ENCODE data around the gene COL27A1.

COL27A1 gene

GRCh38 chr9:114229295-114229694, 74.0 kb downstream of the COL27A1 start:
- DNase-seq: no peak

- no peak for DNase-seq
Observed at GRCh38 chr9:114230068-114230467, 74.7 kb downstream of the COL27A1 start.

GRCh38 chr9:114231273-114231672, 75.9 kb downstream of the COL27A1 start:
- DNase-seq: no peak

GRCh38 chr9:114231719-114232449, 76.5 kb downstream of the COL27A1 start:
- DNase-seq: peak; percentile 28

- DNase-seq: no peak
Observed at GRCh38 chr9:114233491-114234185, 78.3 kb downstream of the COL27A1 start.

- peak; percentile 36 for DNase-seq
Observed at GRCh38 chr9:114235033-114235661, 79.8 kb downstream of the COL27A1 start.

- DNase-seq: no peak
Observed at GRCh38 chr9:114236391-114237138, 81.2 kb downstream of the COL27A1 start.

- no peak for DNase-seq
Observed at GRCh38 chr9:114237247-114237646, 81.9 kb downstream of the COL27A1 start.

GRCh38 chr9:114237781-114238180, 82.4 kb downstream of the COL27A1 start:
- no peak for DNase-seq

GRCh38 chr9:114238472-114238871, 83.1 kb downstream of the COL27A1 start:
- no peak for DNase-seq

- DNase-seq: no peak
Observed at GRCh38 chr9:114238891-114239875, 83.8 kb downstream of the COL27A1 start.

- no peak for DNase-seq
Observed at GRCh38 chr9:114240216-114240615, 84.9 kb downstream of the COL27A1 start.

GRCh38 chr9:114240647-114241558, 85.6 kb downstream of the COL27A1 start:
- no peak for DNase-seq

- DNase-seq: no peak
Observed at GRCh38 chr9:114242837-114243236, 87.5 kb downstream of the COL27A1 start.

- DNase-seq: no peak
Observed at GRCh38 chr9:114243240-114243639, 87.9 kb downstream of the COL27A1 start.

GRCh38 chr9:114244570-114244969, 89.2 kb downstream of the COL27A1 start:
- DNase-seq: no peak

GRCh38 chr9:114246558-114246957, 91.2 kb downstream of the COL27A1 start:
- DNase-seq: no peak

- no peak for DNase-seq
Observed at GRCh38 chr9:114247077-114247476, 91.7 kb downstream of the COL27A1 start.

GRCh38 chr9:114247491-114247890, 92.2 kb downstream of the COL27A1 start:
- DNase-seq: no peak

- DNase-seq: no peak
Observed at GRCh38 chr9:114248299-114248707, 93.0 kb downstream of the COL27A1 start.

Measured in NCI-H2171 treated with DMSO at 0.1 percent for 48 hours (cell line).